ENCODE results near the gene HEG1.

The HEG1 gene

GRCh38 chr3:125008766-125009165 is 47.0 kb downstream of the HEG1 start:
- H3K4me3 ChIP-seq (ENCODE audit: low read depth, low read length) = no peak overlapping the region
- TF ChIP-seq CTCF (IDR thresholded peaks at IDR 0.05; ENCODE audit: low read depth, low read length) = no peak
- no peak for TF ChIP-seq MAX (IDR thresholded peaks at IDR 0.05; ENCODE audit: low read depth, low read length)
- no peak for TF ChIP-seq POLR2A (IDR thresholded peaks at IDR 0.05; ENCODE audit: extremely low read depth, insufficient read length)
- TF ChIP-seq MYC (IDR thresholded peaks at IDR 0.05; ENCODE audit: low read depth, low read length) = no peak
- no peak for DNase-seq (ENCODE audit: low read depth)

GRCh38 chr3:125006291-125006731 is 49.5 kb downstream of the HEG1 start:
- no peak for TF ChIP-seq CTCF (IDR thresholded peaks at IDR 0.05; ENCODE audit: low read depth, low read length)
- no peak overlapping the region for H3K4me3 ChIP-seq (ENCODE audit: low read depth, low read length)
- DNase-seq (ENCODE audit: low read depth) = no peak

GRCh38 chr3:125005676-125006075 is 50.1 kb downstream of the HEG1 start:
- no peak for DNase-seq (ENCODE audit: low read depth)
- TF ChIP-seq CTCF (IDR thresholded peaks at IDR 0.05; ENCODE audit: low read depth, low read length) (no peak), MYC (IDR thresholded peaks at IDR 0.05; ENCODE audit: low read depth, low read length) (no peak), POLR2A (IDR thresholded peaks at IDR 0.05; ENCODE audit: extremely low read depth, insufficient read length) (no peak), MAX (IDR thresholded peaks at IDR 0.05; ENCODE audit: low read depth, low read length) (no peak)

GRCh38 chr3:125005222-125005621 is 50.6 kb downstream of the HEG1 start:
- no peak overlapping the region for H3K4me3 ChIP-seq (ENCODE audit: low read depth, low read length)
- TF ChIP-seq POLR2A (IDR thresholded peaks at IDR 0.05; ENCODE audit: extremely low read depth, insufficient read length) = no peak
- no peak for TF ChIP-seq CTCF (IDR thresholded peaks at IDR 0.05; ENCODE audit: low read depth, low read length)
- TF ChIP-seq MYC (IDR thresholded peaks at IDR 0.05; ENCODE audit: low read depth, low read length) = no peak
- TF ChIP-seq MAX (IDR thresholded peaks at IDR 0.05; ENCODE audit: low read depth, low read length) = no peak

More at GRCh38 chr3:125005676-125006075, 50.1 kb downstream of the HEG1 start:
- H3K4me3 ChIP-seq (ENCODE audit: low read depth, low read length) = no peak overlapping the region

GRCh38 chr3:125003859-125004595 is 51.8 kb downstream of the HEG1 start:
- no peak overlapping the region for H3K4me3 ChIP-seq (ENCODE audit: low read depth, low read length)
- no peak for DNase-seq (ENCODE audit: low read depth)
- TF ChIP-seq CTCF (IDR thresholded peaks at IDR 0.05; ENCODE audit: low read depth, low read length) (no peak), POLR2A (IDR thresholded peaks at IDR 0.05; ENCODE audit: extremely low read depth, insufficient read length) (no peak), MAX (IDR thresholded peaks at IDR 0.05; ENCODE audit: low read depth, low read length) (no peak), MYC (IDR thresholded peaks at IDR 0.05; ENCODE audit: low read depth, low read length) (no peak)

More at GRCh38 chr3:125005222-125005621, 50.6 kb downstream of the HEG1 start:
- no peak for DNase-seq (ENCODE audit: low read depth)

Data from NB4 (cell line).